ENCODE data around the gene NES.

Gene NES

GRCh38 chr1:156676820-156677615 lies at the start of gene NES:
NES (minus strand) TSS chr1:156677407; CDS start chr1:156677264, 143 bp downstream.
- peaks cover 95% of the 10 kb centered on the region for H3K27me3 Mint-ChIP-seq
- H3K9me3 Mint-ChIP-seq = no peaks in the 10 kb centered on the region
- no peak for DNase-seq (ENCODE audit: low spot score in 2 of 2)
- peaks cover 7% of the 10 kb centered on the region for H3K4me1 Mint-ChIP-seq
- no peaks in the 10 kb centered on the region for H3K36me3 Mint-ChIP-seq (ENCODE audit: insufficient read depth)
- ATAC-seq (replicated peaks; ENCODE audit: extremely low read depth, poor library complexity, severe bottlenecking) = no peak
- H3K4me3 Mint-ChIP-seq = no peak within 1 kb of the TSS
- no peak within 1 kb of the TSS for H3K27ac Mint-ChIP-seq (ENCODE audit: low read depth)

GRCh38 chr1:156726549-156727226 lies 49.5 kb upstream of the NES start:
- ATAC-seq (replicated peaks; ENCODE audit: extremely low read depth, poor library complexity, severe bottlenecking) (no peak), DNase-seq (ENCODE audit: low spot score in 2 of 2) (no peak)
- Mint-ChIP-seq H3K9me3 (no peaks in the 10 kb centered on the region), H3K4me1 (peaks cover 31% of the 10 kb centered on the region), H3K27me3 (no peaks in the 10 kb centered on the region), H3K4me3 (no peak overlapping the region), H3K27ac (ENCODE audit: low read depth) (no peak overlapping the region), H3K36me3 (ENCODE audit: insufficient read depth) (peaks cover 43% of the 10 kb centered on the region)

GRCh38 chr1:156725683-156726280 lies 48.6 kb upstream of the NES start:
- Mint-ChIP-seq H3K4me1 (peaks cover 31% of the 10 kb centered on the region), H3K27me3 (no peaks in the 10 kb centered on the region), H3K36me3 (ENCODE audit: insufficient read depth) (peaks cover 49% of the 10 kb centered on the region), H3K4me3 (no peak overlapping the region), H3K27ac (ENCODE audit: low read depth) (no peak overlapping the region), H3K9me3 (no peaks in the 10 kb centered on the region)
- ATAC-seq (replicated peaks; ENCODE audit: extremely low read depth, poor library complexity, severe bottlenecking) (no peak), DNase-seq (ENCODE audit: low spot score in 2 of 2) (peak; percentile 63 to 75)

- ATAC-seq (replicated peaks; ENCODE audit: extremely low read depth, poor library complexity, severe bottlenecking) = no peak
- no peak overlapping the region for H3K27ac Mint-ChIP-seq (ENCODE audit: low read depth)
These were observed 44.3 kb upstream of the NES start for GRCh38 chr1:156721535-156721934.

GRCh38 chr1:156721131-156721530 lies 43.9 kb upstream of the NES start:
- Mint-ChIP-seq H3K9me3 (no peaks in the 10 kb centered on the region), H3K4me3 (no peak overlapping the region), H3K27ac (ENCODE audit: low read depth) (no peak overlapping the region), H3K36me3 (ENCODE audit: insufficient read depth) (peaks cover 51% of the 10 kb centered on the region), H3K27me3 (no peaks in the 10 kb centered on the region), H3K4me1 (peaks cover 16% of the 10 kb centered on the region)
- no peak for DNase-seq (ENCODE audit: low spot score in 2 of 2)
- ATAC-seq (replicated peaks; ENCODE audit: extremely low read depth, poor library complexity, severe bottlenecking) = no peak

More at GRCh38 chr1:156721535-156721934, 44.3 kb upstream of the NES start:
- Mint-ChIP-seq H3K4me3 (no peak overlapping the region), H3K27me3 (no peaks in the 10 kb centered on the region), H3K9me3 (no peaks in the 10 kb centered on the region), H3K4me1 (peaks cover 16% of the 10 kb centered on the region), H3K36me3 (ENCODE audit: insufficient read depth) (peaks cover 50% of the 10 kb centered on the region)
- no peak for DNase-seq (ENCODE audit: low spot score in 2 of 2)

- no peaks in the 10 kb centered on the region for H3K27me3 Mint-ChIP-seq
- no peak overlapping the region for H3K27ac Mint-ChIP-seq (ENCODE audit: low read depth)
- H3K36me3 Mint-ChIP-seq (ENCODE audit: insufficient read depth) = peaks cover 35% of the 10 kb centered on the region
These were observed 40.1 kb upstream of the NES start for GRCh38 chr1:156717351-156717750.

GRCh38 chr1:156714830-156715229 lies 37.6 kb upstream of the NES start:
- H3K4me1 Mint-ChIP-seq = peaks cover 13% of the 10 kb centered on the region
- ATAC-seq (replicated peaks; ENCODE audit: extremely low read depth, poor library complexity, severe bottlenecking) (no peak), DNase-seq (ENCODE audit: low spot score in 2 of 2) (no peak)
- no peaks in the 10 kb centered on the region for H3K9me3 Mint-ChIP-seq
- peaks cover 21% of the 10 kb centered on the region for H3K36me3 Mint-ChIP-seq (ENCODE audit: insufficient read depth)
- H3K27me3 Mint-ChIP-seq = no peaks in the 10 kb centered on the region
- no peak overlapping the region for H3K27ac Mint-ChIP-seq (ENCODE audit: low read depth)
- H3K4me3 Mint-ChIP-seq = no peak overlapping the region

More at GRCh38 chr1:156717351-156717750, 40.1 kb upstream of the NES start:
- DNase-seq (ENCODE audit: low spot score in 2 of 2) = no peak
- H3K9me3 Mint-ChIP-seq = no peaks in the 10 kb centered on the region
- peaks cover 13% of the 10 kb centered on the region for H3K4me1 Mint-ChIP-seq
- ATAC-seq (replicated peaks; ENCODE audit: extremely low read depth, poor library complexity, severe bottlenecking) = no peak
- no peak overlapping the region for H3K4me3 Mint-ChIP-seq

- H3K9me3 Mint-ChIP-seq = no peaks in the 10 kb centered on the region
- ATAC-seq (replicated peaks; ENCODE audit: extremely low read depth, poor library complexity, severe bottlenecking) = no peak
- H3K27ac Mint-ChIP-seq (ENCODE audit: low read depth) = no peak overlapping the region
- H3K4me3 Mint-ChIP-seq = no peak overlapping the region
- H3K36me3 Mint-ChIP-seq (ENCODE audit: insufficient read depth) = peaks cover 17% of the 10 kb centered on the region
- H3K4me1 Mint-ChIP-seq = peaks cover 13% of the 10 kb centered on the region
- no peaks in the 10 kb centered on the region for H3K27me3 Mint-ChIP-seq
- DNase-seq (ENCODE audit: low spot score in 2 of 2) = no peak
These were observed 35.4 kb upstream of the NES start for GRCh38 chr1:156712626-156713025.

GRCh38 chr1:156711011-156711817 lies 34.0 kb upstream of the NES start:
- Mint-ChIP-seq H3K27me3 (no peaks in the 10 kb centered on the region), H3K4me1 (peaks cover 23% of the 10 kb centered on the region), H3K9me3 (no peaks in the 10 kb centered on the region), H3K36me3 (ENCODE audit: insufficient read depth) (peaks cover 16% of the 10 kb centered on the region), H3K27ac (ENCODE audit: low read depth) (no peak overlapping the region), H3K4me3 (no peak overlapping the region)
- ATAC-seq (replicated peaks; ENCODE audit: extremely low read depth, poor library complexity, severe bottlenecking) (no peak), DNase-seq (ENCODE audit: low spot score in 2 of 2) (no peak)

GRCh38 chr1:156709757-156710489 lies 32.7 kb upstream of the NES start:
- H3K36me3 Mint-ChIP-seq (ENCODE audit: insufficient read depth) = peaks cover 19% of the 10 kb centered on the region
- peak overlapping the region; percentile 19 for H3K27ac Mint-ChIP-seq (ENCODE audit: low read depth)
- no peak overlapping the region for H3K4me3 Mint-ChIP-seq
- no peaks in the 10 kb centered on the region for H3K27me3 Mint-ChIP-seq
- H3K9me3 Mint-ChIP-seq = no peaks in the 10 kb centered on the region
- H3K4me1 Mint-ChIP-seq = peaks cover 26% of the 10 kb centered on the region
- DNase-seq (ENCODE audit: low spot score in 2 of 2) = no peak
- ATAC-seq (replicated peaks; ENCODE audit: extremely low read depth, poor library complexity, severe bottlenecking) = no peak

GRCh38 chr1:156709031-156709430 lies 31.8 kb upstream of the NES start:
- no peak overlapping the region for H3K27ac Mint-ChIP-seq (ENCODE audit: low read depth)
- H3K27me3 Mint-ChIP-seq = peaks cover 8% of the 10 kb centered on the region
- ATAC-seq (replicated peaks; ENCODE audit: extremely low read depth, poor library complexity, severe bottlenecking) = no peak

More at GRCh38 chr1:156709031-156709430, 31.8 kb upstream of the NES start:
- Mint-ChIP-seq H3K9me3 (no peaks in the 10 kb centered on the region), H3K4me1 (peaks cover 28% of the 10 kb centered on the region), H3K4me3 (no peak overlapping the region), H3K36me3 (ENCODE audit: insufficient read depth) (peaks cover 17% of the 10 kb centered on the region)
- DNase-seq (ENCODE audit: low spot score in 2 of 2) = no peak
